Measurements from ENCODE around the gene KLHL10. TPM values are rescaled to one million over a fixed set of nuclear protein-coding genes. Genes with fewer than 3 reads are reported as not detected.
A peak's percentile ranks its signal among the peaks of the same experiment; 100 is the strongest.

The KLHL10 gene
- total RNA-seq, 1 experiment from 2014 or later, result not detected

DNA sequence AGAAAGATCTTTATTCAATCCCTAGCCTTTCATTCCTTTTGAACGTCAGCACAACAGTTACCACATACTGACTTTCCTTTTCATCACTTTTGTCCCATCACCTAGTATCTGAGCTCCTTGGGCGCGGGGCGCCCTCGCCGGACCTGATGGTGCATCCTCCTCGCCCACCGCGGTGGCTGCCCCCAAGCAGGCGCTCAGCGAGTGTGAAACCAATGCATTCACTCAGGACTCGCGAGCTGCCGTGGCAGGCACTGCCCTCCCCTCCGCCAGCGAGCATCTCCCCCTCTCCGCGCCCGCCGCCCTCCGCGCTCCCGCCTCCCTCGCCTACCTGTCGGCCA is 26.8 kb downstream of the KLHL10 start:
- Histone ChIP-seq H3K9me3 (ENCODE audit: low read length) (no peaks in the 10 kb centered on the region), H3K4me2 (ENCODE audit: low read length) (peak overlapping the region; percentile 84), H3K79me2 (ENCODE audit: low read length) (peaks cover 54% of the 10 kb centered on the region), H3K4me3 (ENCODE audit: low read length) (peak overlapping the region; percentile 84), H3F3A (ENCODE audit: low read length, unreplicated experiment) (no peaks in the 10 kb centered on the region), H3K4me1 (ENCODE audit: insufficient read depth, low read length) (0 out of 2 replicates have a peak, but pooled peaks cover 6% of the 10 kb centered on the region), H3K9me2 (replicated peaks; ENCODE audit: low read length) (no peaks in the 10 kb centered on the region), H3K27me3 (ENCODE audit: low read length) (no peaks in the 10 kb centered on the region), H2AFZ (ENCODE audit: low read length) (peak overlapping the region; percentile 87), H3K27ac (ENCODE audit: low read length) (no peak overlapping the region), H3K9ac (ENCODE audit: low read length) (peak overlapping the region; percentile 92), H4K20me1 (ENCODE audit: low read length) (peaks cover 17% of the 10 kb centered on the region; the same call in 1 of the 2 replicates), H3K36me3 (ENCODE audit: low read depth, low read length) (peaks cover 4% of the 10 kb centered on the region; the same call in 1 of the 2 replicates)
- DNase-seq (no peak), ATAC-seq (no peak; the same call in 1 of the 2 replicates)
- BruUV-seq (replicated peaks), result no TSS peak
- intact Hi-C loops (cut with micrococcal nuclease), result no loop called here
- POLR2A ChIA-PET (ENCODE audit: unreplicated experiment), result no interaction called here
- TF ChIP-seq EZH2phosphoT487 (IDR thresholded peaks at IDR 0.05; ENCODE audit: borderline replicate concordance, low read length) (no peak), EZH2 (IDR thresholded peaks at IDR 0.05; ENCODE audit: low read length, unreplicated experiment) (no peak)
- TF ChIP-seq, protein P1, sequence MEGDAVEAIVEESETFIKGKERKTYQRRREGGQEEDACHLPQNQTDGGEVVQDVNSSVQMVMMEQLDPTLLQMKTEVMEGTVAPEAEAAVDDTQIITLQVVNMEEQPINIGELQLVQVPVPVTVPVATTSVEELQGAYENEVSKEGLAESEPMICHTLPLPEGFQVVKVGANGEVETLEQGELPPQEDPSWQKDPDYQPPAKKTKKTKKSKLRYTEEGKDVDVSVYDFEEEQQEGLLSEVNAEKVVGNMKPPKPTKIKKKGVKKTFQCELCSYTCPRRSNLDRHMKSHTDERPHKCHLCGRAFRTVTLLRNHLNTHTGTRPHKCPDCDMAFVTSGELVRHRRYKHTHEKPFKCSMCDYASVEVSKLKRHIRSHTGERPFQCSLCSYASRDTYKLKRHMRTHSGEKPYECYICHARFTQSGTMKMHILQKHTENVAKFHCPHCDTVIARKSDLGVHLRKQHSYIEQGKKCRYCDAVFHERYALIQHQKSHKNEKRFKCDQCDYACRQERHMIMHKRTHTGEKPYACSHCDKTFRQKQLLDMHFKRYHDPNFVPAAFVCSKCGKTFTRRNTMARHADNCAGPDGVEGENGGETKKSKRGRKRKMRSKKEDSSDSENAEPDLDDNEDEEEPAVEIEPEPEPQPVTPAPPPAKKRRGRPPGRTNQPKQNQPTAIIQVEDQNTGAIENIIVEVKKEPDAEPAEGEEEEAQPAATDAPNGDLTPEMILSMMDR (conservative IDR thresholded peaks at IDR 0.05; ENCODE audit: low read depth, low read length), result no peak
- CTCF ChIA-PET, result no interaction called here

DNA sequence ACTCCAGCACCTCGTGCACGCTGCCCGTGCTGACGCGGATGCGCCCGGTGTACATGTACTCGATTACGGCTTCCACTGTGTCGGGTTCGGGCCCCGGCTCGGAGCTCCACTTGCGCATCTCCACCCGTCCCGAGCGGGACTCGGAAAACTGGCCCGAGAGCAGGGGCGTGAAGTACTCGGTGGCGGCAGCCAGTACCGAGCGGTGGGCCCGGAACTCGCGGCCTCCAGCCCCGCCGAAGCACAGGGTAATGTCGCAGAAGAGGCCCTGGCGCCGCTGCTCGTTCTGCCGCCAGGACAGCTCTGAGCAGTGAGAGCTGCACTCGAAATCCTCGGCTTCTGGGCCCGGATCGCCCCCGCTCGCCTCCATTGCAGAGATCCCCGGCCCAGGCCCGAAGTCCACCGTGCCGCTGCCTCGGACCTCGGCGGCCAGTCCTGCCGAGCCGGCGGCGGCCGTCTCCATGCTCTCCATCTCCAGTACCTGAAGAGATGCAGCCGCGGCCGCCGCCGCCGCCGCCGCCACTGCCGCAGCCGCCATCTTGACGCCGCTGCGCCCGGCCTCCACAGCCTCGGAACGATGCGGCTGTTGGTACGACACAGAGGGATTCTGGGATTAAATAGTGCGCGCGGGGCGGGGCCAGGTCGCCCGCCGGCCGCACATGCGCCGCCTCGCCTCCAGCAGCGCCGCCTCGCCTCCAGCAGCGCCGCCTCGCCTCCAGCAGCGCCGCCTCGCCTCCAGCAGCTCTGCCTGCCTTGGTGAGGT is 27.4 kb downstream of the KLHL10 start, which contains the start of gene KLHL11:
TSS of gene KLHL11 (minus strand) at position 588 of the 760 bp plus-strand sequence. CDS start at position 535, 53 bp downstream.
- Histone ChIP-seq H3K9ac (ENCODE audit: low read length) (peak within 1 kb of the TSS; percentile 92), H3K27me3 (ENCODE audit: low read length) (no peaks in the 10 kb centered on the region), H2AFZ (ENCODE audit: low read length) (peak within 1 kb of the TSS; percentile 87), H4K20me1 (ENCODE audit: low read length) (peaks cover 17% of the 10 kb centered on the region; the same call in 1 of the 2 replicates), H3K27ac (ENCODE audit: low read length) (peak within 1 kb of the TSS; percentile 20; the same call in 1 of the 2 replicates), H3K36me3 (ENCODE audit: low read depth, low read length) (peaks cover 4% of the 10 kb centered on the region; the same call in 1 of the 2 replicates), H3F3A (ENCODE audit: low read length, unreplicated experiment) (no peaks in the 10 kb centered on the region), H3K4me2 (ENCODE audit: low read length) (peak within 1 kb of the TSS; percentile 84), H3K4me3 (ENCODE audit: low read length) (peak within 1 kb of the TSS; percentile 84), H3K79me2 (ENCODE audit: low read length) (peaks cover 49% of the 10 kb centered on the region), H3K9me2 (replicated peaks; ENCODE audit: low read length) (no peaks in the 10 kb centered on the region), H3K4me1 (ENCODE audit: insufficient read depth, low read length) (0 out of 2 replicates have a peak, but pooled peaks cover 6% of the 10 kb centered on the region), H3K9me3 (ENCODE audit: low read length) (no peaks in the 10 kb centered on the region)
- ChIA-PET POLR2A (ENCODE audit: unreplicated experiment) (interaction anchor here (0.6 to 1.0 kb wide), 3 partner anchors 45 to 177 kb away, joined by 3 read pairs; partner anchors contain the start of gene DNAJC7), CTCF (no interaction called here)
- ATAC-seq (peak; percentile 94), DNase-seq (peak; percentile 80)
- no TSS peak for BruUV-seq (replicated peaks)
- TF ChIP-seq EZH2phosphoT487 (IDR thresholded peaks at IDR 0.05; ENCODE audit: borderline replicate concordance, low read length), result no peak
- TF ChIP-seq, protein P1 (conservative IDR thresholded peaks at IDR 0.05; ENCODE audit: low read depth, low read length), result no peak
- TF ChIP-seq EZH2 (IDR thresholded peaks at IDR 0.05; ENCODE audit: low read length, unreplicated experiment), result no peak
- intact Hi-C loops (cut with micrococcal nuclease), result loop anchor here (5.0 kb wide), 1 partner anchor 128 kb away; no protein-coding TSS in a partner anchor

Data from PC-3 (cell line).